ENCODE data around the gene PYY. TPM values are rescaled to one million over a fixed set of nuclear protein-coding genes. Genes with fewer than 3 reads are reported as not detected.

Gene PYY
- polyA plus RNA-seq, 3 donors: not detected

DNA sequence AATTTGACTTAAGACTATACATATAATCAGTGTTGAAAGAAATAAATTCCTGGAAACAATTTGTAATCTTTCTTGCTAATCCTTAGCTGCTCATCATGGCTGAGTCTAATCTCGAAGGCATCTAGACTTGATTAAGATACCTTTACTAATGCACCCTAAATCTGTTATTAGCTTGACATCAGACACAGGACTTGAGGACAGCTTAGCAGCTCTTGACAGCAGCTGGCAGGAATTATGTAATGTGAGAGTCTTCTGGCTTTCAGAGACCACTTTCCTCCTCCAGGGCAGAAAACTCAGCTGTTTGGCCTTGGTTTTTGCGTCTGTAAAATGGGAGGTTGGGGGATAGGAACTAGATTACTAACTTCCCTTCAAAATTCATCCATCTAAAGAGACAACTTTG lies 39.3 kb downstream of the PYY start:
- Histone ChIP-seq H3K36me3 (replicated peaks in 1 of 2; ENCODE audit: control insufficient read depth in 1 of 2, insufficient read depth in 2 of 2, low read length in 2 of 2) (no peaks in the 10 kb centered on the region), H3K4me1 (ENCODE audit: control insufficient read depth in 1 of 2, insufficient read depth in 2 of 2, low read length in 2 of 2) (peaks cover 9 to 13% of the 10 kb centered on the region in 2 donors), H3K27me3 (ENCODE audit: control insufficient read depth in 2 of 2, insufficient read depth in 2 of 2, low read length in 2 of 2) (peaks cover 6 to 7% of the 10 kb centered on the region in 2 donors), H3K4me3 (replicated peaks in 1 of 3; ENCODE audit: low read depth in 2 of 3, low read length in 3 of 3) (no peak overlapping the region), H3K79me2 (ENCODE audit: insufficient read depth, low read length) (no peaks in the 10 kb centered on the region), H2AFZ (ENCODE audit: insufficient read depth, low read depth, low read length, poor library complexity, severe bottlenecking) (no peak overlapping the region), H3K9me3 (replicated peaks in 1 of 2; ENCODE audit: control insufficient read depth in 1 of 2, insufficient read depth in 1 of 2, low read length in 2 of 2) (no peaks in the 10 kb centered on the region), H4K20me1 (ENCODE audit: insufficient read depth, low read length) (no peaks in the 10 kb centered on the region), H3K4me2 (replicated peaks; ENCODE audit: extremely low read depth, low read length, poor library complexity, severe bottlenecking) (no peak overlapping the region), H3K9ac (ENCODE audit: insufficient read depth, low read length, poor library complexity, severe bottlenecking) (no peak overlapping the region), H3K27ac (ENCODE audit: low read depth in 1 of 2, low read length in 2 of 2) (no peak overlapping the region)
- intact Hi-C loops (cut with micrococcal nuclease): no loop called here
- H3K9me3 Mint-ChIP-seq: no peaks in the 10 kb centered on the region
- H3K27ac Mint-ChIP-seq: no peak overlapping the region
- WGBS (ENCODE audit: insufficient coverage): no CpG with 5 or more reads among the region's 2 CpGs
- peaks cover 6 to 14% (median 8%) of the 10 kb centered on the region in 3 donors for H3K27me3 Mint-ChIP-seq (ENCODE audit: low read depth in 3 of 3)
- H3K36me3 Mint-ChIP-seq: no peaks in the 10 kb centered on the region
- H3K4me1 Mint-ChIP-seq: peaks cover 14% of the 10 kb centered on the region
- no peak overlapping the region for H3K4me3 Mint-ChIP-seq
- DNase-seq: no peak
- TF ChIP-seq, protein P1, sequence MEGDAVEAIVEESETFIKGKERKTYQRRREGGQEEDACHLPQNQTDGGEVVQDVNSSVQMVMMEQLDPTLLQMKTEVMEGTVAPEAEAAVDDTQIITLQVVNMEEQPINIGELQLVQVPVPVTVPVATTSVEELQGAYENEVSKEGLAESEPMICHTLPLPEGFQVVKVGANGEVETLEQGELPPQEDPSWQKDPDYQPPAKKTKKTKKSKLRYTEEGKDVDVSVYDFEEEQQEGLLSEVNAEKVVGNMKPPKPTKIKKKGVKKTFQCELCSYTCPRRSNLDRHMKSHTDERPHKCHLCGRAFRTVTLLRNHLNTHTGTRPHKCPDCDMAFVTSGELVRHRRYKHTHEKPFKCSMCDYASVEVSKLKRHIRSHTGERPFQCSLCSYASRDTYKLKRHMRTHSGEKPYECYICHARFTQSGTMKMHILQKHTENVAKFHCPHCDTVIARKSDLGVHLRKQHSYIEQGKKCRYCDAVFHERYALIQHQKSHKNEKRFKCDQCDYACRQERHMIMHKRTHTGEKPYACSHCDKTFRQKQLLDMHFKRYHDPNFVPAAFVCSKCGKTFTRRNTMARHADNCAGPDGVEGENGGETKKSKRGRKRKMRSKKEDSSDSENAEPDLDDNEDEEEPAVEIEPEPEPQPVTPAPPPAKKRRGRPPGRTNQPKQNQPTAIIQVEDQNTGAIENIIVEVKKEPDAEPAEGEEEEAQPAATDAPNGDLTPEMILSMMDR (IDR thresholded peaks at IDR 0.05): no peak

DNA sequence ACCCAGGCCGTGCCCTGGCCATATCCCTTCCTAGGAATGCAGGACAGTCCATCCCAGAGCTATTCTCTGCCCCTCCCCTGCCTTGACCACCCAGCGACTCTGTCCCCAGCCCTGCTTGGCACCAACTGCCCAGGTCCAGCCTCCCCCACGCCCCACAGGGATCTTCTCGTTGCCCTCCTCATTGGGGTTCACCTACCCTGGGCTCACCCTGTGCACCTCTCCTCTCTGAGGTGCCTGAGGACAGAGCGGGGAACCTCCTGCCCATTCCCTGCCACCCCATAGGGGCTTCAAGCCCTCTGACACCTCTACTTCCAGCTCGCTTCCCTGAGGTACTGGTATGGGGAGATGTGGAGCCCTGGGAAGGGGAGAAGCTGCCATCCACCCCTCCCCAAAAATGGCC lies 40.2 kb downstream of the PYY start:
- H3K27me3 Mint-ChIP-seq (ENCODE audit: low read depth in 3 of 3): peaks cover 13 to 22% (median 16%) of the 10 kb centered on the region in 3 donors
- H2AFZ ChIP-seq (ENCODE audit: insufficient read depth, low read depth, low read length, poor library complexity, severe bottlenecking): no peak overlapping the region
- no peak overlapping the region for H3K27ac Mint-ChIP-seq
- peaks cover 0 to 5% (median 0%) of the 10 kb centered on the region in 7 donors for H3K9me3 Mint-ChIP-seq
- 94% methylated on average over 4 of the region's 6 CpGs for WGBS (ENCODE audit: insufficient coverage)
- no peaks in the 10 kb centered on the region for H3K36me3 Mint-ChIP-seq
- no peaks in the 10 kb centered on the region for H3K36me3 ChIP-seq (replicated peaks in 1 of 2; ENCODE audit: control insufficient read depth in 1 of 2, insufficient read depth in 2 of 2, low read length in 2 of 2)
- H3K4me1 ChIP-seq (ENCODE audit: control insufficient read depth in 1 of 2, insufficient read depth in 2 of 2, low read length in 2 of 2): peaks cover 9 to 13% of the 10 kb centered on the region in 2 donors
- intact Hi-C loops (cut with micrococcal nuclease): no loop called here
- H3K4me1 Mint-ChIP-seq: peaks cover 14% of the 10 kb centered on the region
- H4K20me1 ChIP-seq (ENCODE audit: insufficient read depth, low read length): no peaks in the 10 kb centered on the region
- no peak for DNase-seq
- H3K4me3 ChIP-seq (replicated peaks in 1 of 3; ENCODE audit: low read depth in 2 of 3, low read length in 3 of 3): no peak overlapping the region
- H3K27ac ChIP-seq (ENCODE audit: low read depth in 1 of 2, low read length in 2 of 2): no peak overlapping the region
- H3K27me3 ChIP-seq (ENCODE audit: control insufficient read depth in 2 of 2, insufficient read depth in 2 of 2, low read length in 2 of 2): peaks cover 11 to 15% of the 10 kb centered on the region in 2 donors
- H3K4me2 ChIP-seq (replicated peaks; ENCODE audit: extremely low read depth, low read length, poor library complexity, severe bottlenecking): no peak overlapping the region
- no peaks in the 10 kb centered on the region for H3K9me3 ChIP-seq (replicated peaks in 1 of 2; ENCODE audit: control insufficient read depth in 1 of 2, insufficient read depth in 1 of 2, low read length in 2 of 2)
- no peak overlapping the region for H3K9ac ChIP-seq (ENCODE audit: insufficient read depth, low read length, poor library complexity, severe bottlenecking)
- H3K4me3 Mint-ChIP-seq: no peak overlapping the region
- TF ChIP-seq, protein P1 (IDR thresholded peaks at IDR 0.05): no peak
- H3K79me2 ChIP-seq (ENCODE audit: insufficient read depth, low read length): no peaks in the 10 kb centered on the region
